ENCODE results near the gene CAMK2A. TPM values are rescaled to one million over a fixed set of nuclear protein-coding genes. Genes with fewer than 3 reads are reported as not detected.

The CAMK2A gene
- total and polyA plus RNA-seq, 4 donors, result under 0.01 TPM; not detected in 3

GRCh38 chr5:150206098-150206778 lies 83.3 kb downstream of the CAMK2A start:
- Histone ChIP-seq H3K27ac (ENCODE audit: low read depth in 1 of 2, low read length in 2 of 2) (no peak overlapping the region), H3K9me3 (ENCODE audit: control insufficient read depth in 4 of 4, low read length in 3 of 4) (no peaks in the 10 kb centered on the region), H3K4me1 (ENCODE audit: control insufficient read depth in 4 of 4, insufficient read depth in 4 of 4, low read length in 3 of 4) (no peaks in the 10 kb centered on the region), H3K9ac (ENCODE audit: low read depth in 1 of 2, low read length in 2 of 2) (no peak overlapping the region), H3K4me3 (ENCODE audit: low read depth in 1 of 3, low read length in 3 of 3) (no peak overlapping the region), H3K36me3 (ENCODE audit: control insufficient read depth in 4 of 4, insufficient read depth in 3 of 4, low read depth in 1 of 4, low read length in 3 of 4) (no peaks in the 10 kb centered on the region), H3K27me3 (ENCODE audit: control insufficient read depth in 4 of 4, insufficient read depth in 4 of 4, low read length in 3 of 4) (no peaks in the 10 kb centered on the region)
- 89% methylated on average over 6 of the region's 6 CpGs for WGBS
- TF ChIP-seq MAX (IDR thresholded peaks at IDR 0.05) (no peak), FOXA1 (IDR thresholded peaks at IDR 0.05) (no peak), RXRA (IDR thresholded peaks at IDR 0.05) (no peak)
- no peak for DNase-seq (ENCODE audit: low spot score)

- Histone ChIP-seq H3K4me3 (ENCODE audit: low read depth in 1 of 3, low read length in 3 of 3) (no peak overlapping the region), H3K27ac (ENCODE audit: low read depth in 1 of 2, low read length in 2 of 2) (no peak overlapping the region), H3K9me3 (ENCODE audit: control insufficient read depth in 4 of 4, low read length in 3 of 4) (no peaks in the 10 kb centered on the region), H3K9ac (ENCODE audit: low read depth in 1 of 2, low read length in 2 of 2) (no peak overlapping the region), H3K27me3 (ENCODE audit: control insufficient read depth in 4 of 4, insufficient read depth in 4 of 4, low read length in 3 of 4) (no peaks in the 10 kb centered on the region), H3K4me1 (ENCODE audit: control insufficient read depth in 4 of 4, insufficient read depth in 4 of 4, low read length in 3 of 4) (no peaks in the 10 kb centered on the region), H3K36me3 (ENCODE audit: control insufficient read depth in 4 of 4, insufficient read depth in 3 of 4, low read depth in 1 of 4, low read length in 3 of 4) (no peaks in the 10 kb centered on the region)
- DNase-seq (ENCODE audit: low spot score), result no peak
- WGBS, result 94% methylated on average over 13 of the region's 13 CpGs
- TF ChIP-seq JUND (IDR thresholded peaks at IDR 0.05), result no peak
- TF ChIP-seq SP1 (IDR thresholded peaks at IDR 0.05), result no peak
- no peak for TF ChIP-seq REST (IDR thresholded peaks at IDR 0.05)
- TF ChIP-seq MAX (IDR thresholded peaks at IDR 0.05), result no peak
- no peak for TF ChIP-seq FOXA1 (IDR thresholded peaks at IDR 0.05)
- no peak for TF ChIP-seq RXRA (IDR thresholded peaks at IDR 0.05)
- TF ChIP-seq HNF4G (IDR thresholded peaks at IDR 0.05), result no peak
- no peak for TF ChIP-seq TAF1 (conservative IDR thresholded peaks at IDR 0.05)
- no peak for TF ChIP-seq EGR1 (IDR thresholded peaks at IDR 0.05; ENCODE audit: low read depth in 2 of 2)
- no peak for TF ChIP-seq RAD21 (IDR thresholded peaks at IDR 0.05)
- no peak for TF ChIP-seq ATF3 (IDR thresholded peaks at IDR 0.05)
- TF ChIP-seq FOXA2 (IDR thresholded peaks at IDR 0.05), result no peak
- TF ChIP-seq GABPA (IDR thresholded peaks at IDR 0.05 in 1 of 2, conservative IDR thresholded peaks at IDR 0.05 in 1 of 2), result no peak
Observed at GRCh38 chr5:150204590-150204960, 85.0 kb downstream of the CAMK2A start.
